ENCODE measurements around the gene CLCA2. TPM values are rescaled to one million over a fixed set of nuclear protein-coding genes. Genes with fewer than 3 reads are reported as not detected.

CLCA2 gene
- total and polyA plus RNA-seq, 2 of the 8 experiments (the other 6 are each of a cell fraction or from before 2014, with no cell fraction given): not detected

- H3K27ac ChIP-seq (ENCODE audit: low read depth, low read length): no peak overlapping the region
- H3K14ac ChIP-seq (ENCODE audit: insufficient read length): no peak overlapping the region
- H3K23ac ChIP-seq (ENCODE audit: insufficient read length): no peak overlapping the region
- H3K36me3 ChIP-seq (ENCODE audit: control insufficient read depth in 2 of 4, insufficient read depth in 4 of 4, low read length in 3 of 4): no peaks in the 10 kb centered on the region
- no peak for DNase-seq (ENCODE audit: low read depth in 1 of 2, low spot score in 2 of 2)
- H3K27me3 ChIP-seq (replicated peaks in 1 of 4; ENCODE audit: control insufficient read depth in 3 of 4, extremely low read depth in 1 of 4, insufficient read depth in 3 of 4, low read length in 3 of 4): no peaks in the 10 kb centered on the region
- no peaks in the 10 kb centered on the region for H3K79me1 ChIP-seq (ENCODE audit: low read depth, low read length)
- H2AFZ ChIP-seq (ENCODE audit: low read length): no peak overlapping the region
- H2BK5ac ChIP-seq (ENCODE audit: low read depth, low read length): no peak overlapping the region
- WGBS, 2 experiments (ENCODE audit: extremely low coverage in 1 of 2, insufficient coverage in 1 of 2, insufficient read length in 1 of 2, insufficient replicate concordance in 2 of 2, low coverage in 1 of 2, low lambda C conversion rate in 2 of 2, missing lambda C conversion rate in 1 of 2): 96% methylated on average over 2 of the region's 2 CpGs; no CpG with 5 or more reads in 1 of the 2 experiments
- H4K5ac ChIP-seq (ENCODE audit: insufficient read length, low read depth, low read length): no peak overlapping the region
- no peaks in the 10 kb centered on the region for H3K79me2 ChIP-seq (ENCODE audit: control insufficient read depth in 1 of 2, insufficient read depth in 2 of 2, low read length in 2 of 2)
- no peak overlapping the region for H2BK120ac ChIP-seq (replicated peaks; ENCODE audit: low read depth, low read length)
- no peak overlapping the region for H3K56ac ChIP-seq (replicated peaks; ENCODE audit: insufficient read length, low read depth, low read length)
- H3K4me3 ChIP-seq (ENCODE audit: extremely low read depth in 1 of 4, insufficient read depth in 2 of 4, low read depth in 3 of 4, low read length in 4 of 4): no peak overlapping the region
- no peak overlapping the region for H2BK20ac ChIP-seq (ENCODE audit: low read length)
- no peak overlapping the region for H4K91ac ChIP-seq (replicated peaks; ENCODE audit: insufficient read length, low read length)
- no peak overlapping the region for H2AK5ac ChIP-seq (ENCODE audit: low read depth, low read length)
- H4K8ac ChIP-seq (ENCODE audit: extremely low read depth, insufficient read depth, low read length): no peak overlapping the region
- H3K9ac ChIP-seq (replicated peaks in 1 of 4; ENCODE audit: extremely low read depth in 1 of 4, low read depth in 3 of 4, low read length in 3 of 4): no peak overlapping the region
- no peak overlapping the region for H3K4ac ChIP-seq (replicated peaks; ENCODE audit: insufficient read length, low read depth, low read length)
- peaks cover 13 to 21% (median 15%) of the 10 kb centered on the region in 4 experiments for H3K4me1 ChIP-seq (replicated peaks in 1 of 4; ENCODE audit: control insufficient read depth in 3 of 4, insufficient read depth in 4 of 4, low read length in 3 of 4)
- no peaks in the 10 kb centered on the region for H4K20me1 ChIP-seq (replicated peaks in 1 of 2; ENCODE audit: control insufficient read depth in 1 of 2, insufficient read depth in 2 of 2, low read length in 2 of 2)
- TF ChIP-seq NRF1 (IDR thresholded peaks at IDR 0.05; ENCODE audit: low read depth, low read length) (no peak), USF2 (IDR thresholded peaks at IDR 0.05; ENCODE audit: low read length) (no peak), CHD2 (IDR thresholded peaks at IDR 0.05; ENCODE audit: low read length) (no peak), SIN3A (conservative IDR thresholded peaks at IDR 0.05 in 1 of 2, IDR thresholded peaks at IDR 0.05 in 1 of 2; ENCODE audit: low read depth in 1 of 2, low read length in 2 of 2) (no peak), ASH2L (IDR thresholded peaks at IDR 0.05; ENCODE audit: low read length) (no peak), E2F6 (IDR thresholded peaks at IDR 0.05) (no peak), SP1 (IDR thresholded peaks at IDR 0.05; ENCODE audit: low read depth, low read length) (no peak), SRF (IDR thresholded peaks at IDR 0.05; ENCODE audit: low read depth, low read length) (no peak), POLR2AphosphoS5 (IDR thresholded peaks at IDR 0.05; ENCODE audit: low read depth, low read length) (no peak), GTF2F1 (IDR thresholded peaks at IDR 0.05; ENCODE audit: borderline replicate concordance, low read depth, low read length) (no peak), JUN (IDR thresholded peaks at IDR 0.05; ENCODE audit: low read depth, low read length) (no peak), TAF1 (IDR thresholded peaks at IDR 0.05; ENCODE audit: low read depth, low read length) (no peak), TAF7 (optimal IDR thresholded peaks at IDR 0.05; ENCODE audit: borderline replicate concordance, low read depth, low read length) (no peak)
- H3K18ac ChIP-seq (ENCODE audit: extremely low read depth, low read length): no peak overlapping the region; the same call in 1 of the 2 replicates
- ChIA-PET CTCF (ENCODE audit: partially characterized antibody) (interaction anchor here (0.7 to 4.3 kb wide), 38 partner anchors 9 to 273 kb away, joined by 3 to 45 read pairs (median 5); partner anchors contain the start of genes ODF2L and SH3GLB1), POLR2A (ENCODE audit: partially characterized antibody) (no interaction called here)
- H2BK15ac ChIP-seq (ENCODE audit: low read length): no peak overlapping the region
- no peak overlapping the region for H2BK12ac ChIP-seq (ENCODE audit: low read depth, low read length)
- H3K4me2 ChIP-seq (ENCODE audit: insufficient read depth in 1 of 2, low read depth in 2 of 2, low read length in 2 of 2): no peak overlapping the region
- H3K23me2 ChIP-seq (ENCODE audit: low read depth, low read length): no peaks in the 10 kb centered on the region
- no peak for FAIRE-seq
- H3K9me3 ChIP-seq (ENCODE audit: insufficient read depth in 2 of 2, low read depth in 1 of 2, low read length in 1 of 2): peaks cover 0 to 7% of the 10 kb centered on the region in 2 experiments; a peak in 2 of 4 replicates
Measured at GRCh38 chr1:86500714-86501113, 76.7 kb downstream of the CLCA2 start.

All from H1 (cell line).